Endothelial cell of umbilical vein (primary cell): ENCODE data around the gene ZFR. TPM values are rescaled to one million over a fixed set of nuclear protein-coding genes. Genes with fewer than 3 reads are reported as not detected.

Experiments
- BruUV-seq: library from RNA; stranded (reverse); fragments of 400-500 nt; replicated peaks from 2 replicates; lab custom pipeline; 2021; lab: Mats Ljungman, UMichigan
- CTCF ChIA-PET: fragments of 300-600, 350-600 bp; sonication (Branson Sonifier 250); formaldehyde crosslinking; loops from one replicate; lab custom pipeline; 2021; ENCODE audit warnings: antibody characterized with exemption, inconsistent platforms; lab: Charles Lee
- POLR2A ChIA-PET: fragments of 300-600, 350-600 bp; sonication (Branson Sonifier 250); formaldehyde crosslinking; loops from one replicate; lab custom pipeline; 2021; ENCODE audit warnings: antibody characterized with exemption, inconsistent platforms; lab: Charles Lee
- DNase-seq: peaks from one replicate; pipeline ENCODE4 v3.0.0-alpha.2; 2011; ENCODE audit warnings: low read depth, low spot score
- FAIRE-seq: peaks from 2 replicates; lab custom pipeline; 2011; peaks lifted over from hg19 to GRCh38; lab: Jason Lieb, UNC
- H2AFZ ChIP-seq: 2 replicates; pipeline ENCODE4 v1.6.0; 2012; ENCODE audit warnings: low read depth, low read length, control low read depth, inconsistent platforms
- H3K27ac ChIP-seq: 2 replicates; pipeline ENCODE4 v1.5.1; 2011; ENCODE audit warnings: low read depth, mild to moderate bottlenecking, control low read depth, low read length, moderate library complexity; ENCODE audit not compliant: insufficient read depth
- H3K27me3 ChIP-seq, 2 experiments: 2 replicates each; pipeline versions ENCODE4 v1.6.0 to v1.6.1; 2011; ENCODE audit warnings: low read length in 2 of 2, mixed read lengths in 1 of 2; ENCODE audit not compliant: control insufficient read depth in 2 of 2, insufficient read depth in 2 of 2
- H3K36me3 ChIP-seq, 2 experiments: 2 replicates in 1 of 2; 3 replicates in 1 of 2; pipeline ENCODE4 v1.5.1; 2011; ENCODE audit warnings: low read length in 2 of 2, mild to moderate bottlenecking in 1 of 2, moderate library complexity in 1 of 2; ENCODE audit not compliant: control insufficient read depth in 2 of 2, insufficient read depth in 2 of 2; ENCODE audit errors: extremely low read depth in 1 of 2
- H3K4me1 ChIP-seq: 3 replicates; pipeline ENCODE4 v1.5.1; 2011; ENCODE audit warnings: mild to moderate bottlenecking, low read length; ENCODE audit not compliant: control insufficient read depth, insufficient read depth; ENCODE audit errors: extremely low read depth
- H3K4me2 ChIP-seq: 2 replicates; pipeline ENCODE4 v1.6.1; 2011; ENCODE audit warnings: low read length, control low read depth, mixed read lengths; ENCODE audit not compliant: insufficient read depth
- H3K4me3 ChIP-seq, 3 experiments: fragments of 200-600 bp in 1 of 3; sonication (generic), shearing (Covaris generic) in 1 of 3; replicated peaks in 1 of 3; 2 replicates each; pipeline ENCODE4 v1.5.1; 2011 to 2016; ENCODE audit warnings: control low read depth in 3 of 3, low read length in 3 of 3, mild to moderate bottlenecking in 2 of 3, inconsistent platforms in 1 of 3, low read depth in 1 of 3, moderate library complexity in 1 of 3; ENCODE audit not compliant: insufficient read depth in 1 of 3
- H3K79me2 ChIP-seq: 2 replicates; pipeline ENCODE4 v1.6.0; 2012; ENCODE audit warnings: low read length, inconsistent platforms; ENCODE audit not compliant: control insufficient read depth, insufficient read depth
- H3K9ac ChIP-seq: replicated peaks from 2 replicates; pipeline ENCODE3; 2011; ENCODE audit warnings: low read length, control low read depth; ENCODE audit not compliant: insufficient read depth; ENCODE audit errors: extremely low read depth
- H3K9me1 ChIP-seq: replicated peaks from 3 replicates; pipeline ENCODE4 v1.6.0; 2011; ENCODE audit warnings: mild to moderate bottlenecking, low read length; ENCODE audit not compliant: control insufficient read depth, insufficient read depth; ENCODE audit errors: extremely low read depth
- H3K9me3 ChIP-seq: replicated peaks from 2 replicates; pipeline ENCODE4 v1.5.1; 2012; ENCODE audit warnings: low read length, inconsistent platforms; ENCODE audit not compliant: control insufficient read depth, insufficient read depth
- H4K20me1 ChIP-seq: replicated peaks from 2 replicates; pipeline ENCODE3; 2011; ENCODE audit warnings: mild to moderate bottlenecking, low read length; ENCODE audit not compliant: control insufficient read depth, insufficient read depth; ENCODE audit errors: extremely low read depth
- CTCF ChIP-seq, 2 donors: IDR thresholded peaks; 1 replicate in 1 of 2; 2 replicates in 1 of 2; pipeline ENCODE4 v1.5.1; 2011; ENCODE audit warnings: low read length in 2 of 2, mild to moderate bottlenecking in 2 of 2, moderate library complexity in 2 of 2, control low read depth in 1 of 2, inconsistent platforms in 1 of 2, low read depth in 1 of 2; ENCODE audit not compliant: insufficient read depth in 1 of 2; ENCODE audit errors: extremely low read depth in 1 of 2
- EZH2 ChIP-seq: IDR thresholded peaks from 2 replicates; pipeline ENCODE4 v1.6.1; 2012; ENCODE audit warnings: borderline replicate concordance, low read depth, mild to moderate bottlenecking, moderate library complexity, low read length, inconsistent platforms; ENCODE audit not compliant: severe bottlenecking
- FOS ChIP-seq: IDR thresholded peaks from 2 replicates; pipeline ENCODE4 v1.6.1; 2011; ENCODE audit warnings: mild to moderate bottlenecking, low read length, moderate library complexity, borderline replicate concordance; ENCODE audit not compliant: insufficient read depth
- GATA2 ChIP-seq: IDR thresholded peaks from 2 replicates; pipeline ENCODE4 v1.7.0; 2011; ENCODE audit warnings: low read depth, mild to moderate bottlenecking, moderate library complexity, mixed read lengths, low read length; ENCODE audit not compliant: insufficient read length, insufficient read depth
- JUN ChIP-seq: IDR thresholded peaks from 2 replicates; pipeline ENCODE4 v1.6.1; 2011; ENCODE audit warnings: borderline replicate concordance, low read depth; ENCODE audit not compliant: insufficient read length, insufficient read depth
- MAX ChIP-seq: IDR thresholded peaks from 2 replicates; pipeline ENCODE4 v1.6.1; 2011; ENCODE audit not compliant: insufficient read depth, insufficient read length
- MYC ChIP-seq: IDR thresholded peaks from one replicate; pipeline ENCODE4 v1.6.1; 2011; ENCODE audit warnings: mild to moderate bottlenecking, low read depth, low read length
- POLR2A ChIP-seq: IDR thresholded peaks from 2 replicates; pipeline ENCODE4 v1.6.1; 2012; ENCODE audit warnings: low read depth, mild to moderate bottlenecking, control low read depth, low read length
- POLR2AphosphoS5 ChIP-seq: IDR thresholded peaks from 2 replicates; pipeline ENCODE4 v1.6.1; 2012; ENCODE audit warnings: low read depth, mild to moderate bottlenecking, control low read depth, low read length, moderate library complexity; ENCODE audit not compliant: insufficient read depth
- dilution Hi-C: fragments of 300-500 bp; cut with MboI; formaldehyde crosslinking; loops from one replicate; pipeline ENCODE4 v1.15.0; 2019; ENCODE audit warnings: low sequenced_read_pairs; ENCODE audit not compliant: extremely low pct_ligation_motif_present
- intact Hi-C: fragments of 100-400 bp; cut with micrococcal nuclease; formaldehyde crosslinking; loops from one replicate; pipeline ENCODE4 v1.10.0; 2022
- polyA plus RNA-seq, 4 experiments: library from polyadenylated mRNA; depleted of rRNA in 3 of 4; stranded (reverse) in 3 of 4; unstranded in 1 of 4; fragments of >200 nt; gene quantifications; 2 replicates each; pipeline versions ENCODE4 v1.2.1 to v1.2.3, GENCODE V29; 2011 to 2012; ENCODE audit warnings: missing spikeins in 1 of 4
- total RNA-seq: library from RNA; stranded (reverse); gene quantifications from 2 replicates; pipeline ENCODE4 v1.2.3, GENCODE V29; 2021

ZFR gene
- total and polyA plus RNA-seq, 2 donors (not counting 3 experiments of a cell fraction or from before 2014, with no cell fraction given) = 60.1 to 79.4 TPM

GRCh38 chr5:32383065-32383464 lies 61.5 kb downstream of the ZFR start:
- H3K27ac ChIP-seq = no peak overlapping the region
- DNase-seq (no peak), FAIRE-seq (no peak)
- no peak overlapping the region for H3K4me3 ChIP-seq
- H3K36me3 ChIP-seq = peaks cover 2 to 41% of the 10 kb centered on the region in 2 experiments
- TF ChIP-seq POLR2AphosphoS5 (no peak), GATA2 (no peak), JUN (no peak), POLR2A (no peak), MYC (no peak), EZH2 (no peak), FOS (no peak), MAX (no peak), CTCF (IDR thresholded peaks at IDR 0.05; ENCODE audit: extremely low read depth in 1 of 2, insufficient read depth in 1 of 2, low read depth in 1 of 2, low read length in 2 of 2) (no peak)
- CTCF ChIA-PET = interaction anchor here (1.4 to 3.9 kb wide), 4 partner anchors 23 to 290 kb away, joined by 3 to 15 read pairs (median 3); no protein-coding TSS in a partner anchor
- H3K4me2 ChIP-seq = no peak overlapping the region
- dilution Hi-C loops (no loop called here), intact Hi-C loops (no loop called here)
- no peaks in the 10 kb centered on the region for H3K4me1 ChIP-seq
- peaks cover 3% of the 10 kb centered on the region for H4K20me1 ChIP-seq
- H2AFZ ChIP-seq = no peak overlapping the region
- H3K79me2 ChIP-seq = no peaks in the 10 kb centered on the region
- H3K9me3 ChIP-seq = no peaks in the 10 kb centered on the region
- H3K27me3 ChIP-seq = no peaks in the 10 kb centered on the region
- no TSS peak for BruUV-seq
- POLR2A ChIA-PET = no interaction called here
- H3K9me1 ChIP-seq = peaks cover 2% of the 10 kb centered on the region
- no peak overlapping the region for H3K9ac ChIP-seq
